GF-D8 (cell line): ENCODE data around the gene RDX.
"Not testable (repeated sequence)": the region's sequence is repeated elsewhere in the genome, so short reads cannot be mapped to it uniquely, and the experiment has no call there.

Experiments
- DNase-seq: peaks from one replicate; lab custom pipeline; 2025; lab: John Stamatoyannopoulos, UW

RDX gene

DNA sequence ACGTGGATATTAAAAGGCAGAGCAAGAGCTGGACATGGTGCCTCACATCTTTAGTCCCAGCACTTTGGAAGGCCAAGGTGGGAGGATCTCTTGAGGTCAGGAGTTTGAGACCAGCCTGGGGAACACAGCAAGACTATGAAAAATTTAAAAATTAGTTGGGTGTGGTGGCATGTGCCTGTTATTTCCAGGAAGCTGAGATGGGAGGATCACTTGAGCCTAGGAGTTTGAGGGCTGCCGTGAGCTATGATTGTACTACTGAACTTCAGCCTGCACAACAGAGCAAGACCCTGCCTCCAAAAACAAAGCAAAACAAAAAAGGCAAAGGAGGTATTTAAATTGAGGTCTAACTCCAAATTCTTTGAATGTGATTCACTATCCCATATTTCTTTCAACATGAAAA, 23.5 kb downstream of the RDX start:
- DNase-seq: no peak

DNA sequence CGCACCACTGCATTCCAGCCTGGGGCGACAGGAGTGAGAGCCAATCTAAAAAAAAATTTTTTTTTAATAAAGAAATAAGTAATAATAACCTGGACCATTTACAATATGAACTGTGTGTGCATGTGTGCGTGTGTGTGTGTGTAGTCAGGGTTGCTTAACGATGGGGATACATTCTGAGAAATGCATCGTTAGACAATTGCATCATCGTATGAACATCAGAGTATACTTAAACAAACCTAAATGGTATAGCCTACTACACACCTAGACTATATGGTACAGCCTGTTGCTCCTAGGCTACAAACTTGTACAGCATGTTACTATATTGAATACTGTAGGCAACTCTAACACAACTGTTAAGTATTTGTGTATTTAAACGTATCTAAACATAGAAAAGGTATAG, 26.4 kb downstream of the RDX start:
- no peak for DNase-seq

DNA sequence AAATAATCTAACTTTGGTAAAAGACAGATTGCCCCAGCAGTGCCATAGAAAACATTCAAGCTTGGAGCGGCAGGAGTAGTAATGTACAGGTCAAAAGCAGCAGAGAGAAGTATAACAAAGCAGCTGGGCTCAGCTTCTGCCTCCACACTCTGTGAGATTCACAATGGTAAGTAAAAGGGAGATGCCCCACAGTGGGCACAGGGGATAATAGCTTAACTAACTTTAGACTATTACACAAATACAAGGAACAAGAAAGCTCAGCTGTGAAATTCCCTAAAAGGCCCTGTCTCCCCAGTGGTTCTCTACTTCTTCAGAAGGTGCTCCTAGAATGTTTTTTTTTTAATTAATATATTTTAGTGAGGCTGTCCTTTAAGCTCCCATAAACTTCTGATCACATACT, 28.0 kb downstream of the RDX start:
- DNase-seq: no peak

DNA sequence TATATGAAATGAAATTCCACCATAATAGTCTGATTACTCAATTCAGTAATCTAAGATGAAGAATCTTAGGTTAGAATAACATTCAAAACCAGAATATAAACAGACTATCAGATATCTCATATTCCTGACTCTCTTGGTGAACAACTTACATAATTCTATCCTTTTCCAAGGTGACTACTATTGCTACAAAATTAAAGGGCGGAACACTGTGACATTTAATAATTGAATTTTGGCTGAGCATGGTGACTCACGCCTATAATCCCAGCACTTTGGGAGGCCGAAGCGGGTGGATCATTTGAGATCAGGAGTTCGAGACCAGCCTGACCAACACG, 34.4 kb downstream of the RDX start:
- DNase-seq: no peak

DNA sequence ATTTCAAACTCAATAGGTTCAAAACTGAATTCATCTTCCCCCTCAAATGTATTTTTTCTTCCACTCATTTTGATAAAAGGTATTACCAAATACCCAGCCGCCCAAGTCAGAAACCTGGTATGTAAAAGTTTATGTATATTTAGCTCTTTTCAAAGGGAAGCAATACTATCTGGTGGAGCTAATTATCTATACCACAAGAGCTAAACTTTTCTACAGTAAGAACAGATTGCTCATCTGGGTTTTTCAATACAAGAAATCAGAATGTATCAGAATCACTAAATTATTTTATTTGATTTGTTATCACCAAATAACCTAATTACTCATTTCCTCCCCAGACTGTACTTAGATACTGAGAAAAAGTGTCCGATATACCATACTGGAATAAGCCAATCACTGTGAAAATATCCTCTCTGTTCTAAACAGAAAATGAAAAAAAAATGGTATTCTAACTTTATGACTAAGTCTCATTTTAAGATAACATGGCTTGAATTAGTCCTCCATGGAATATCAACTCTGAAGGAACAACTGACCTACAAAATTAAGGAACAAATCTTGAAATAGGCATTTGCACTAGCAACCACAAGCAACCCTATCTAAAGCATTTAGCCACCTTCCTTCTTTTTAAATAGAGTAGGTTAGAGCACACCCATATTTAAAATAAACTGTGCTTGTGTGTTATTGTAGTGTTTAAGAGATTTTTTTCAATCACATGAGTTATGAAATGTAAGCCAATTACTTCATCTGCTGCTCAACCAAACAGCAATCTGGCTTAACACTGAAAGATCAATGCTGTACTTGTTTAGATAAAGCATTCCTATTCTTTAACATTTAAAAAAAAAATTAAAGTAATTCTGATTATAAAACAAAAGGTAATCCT, 35.0 kb downstream of the RDX start:
- DNase-seq: no peak

DNA sequence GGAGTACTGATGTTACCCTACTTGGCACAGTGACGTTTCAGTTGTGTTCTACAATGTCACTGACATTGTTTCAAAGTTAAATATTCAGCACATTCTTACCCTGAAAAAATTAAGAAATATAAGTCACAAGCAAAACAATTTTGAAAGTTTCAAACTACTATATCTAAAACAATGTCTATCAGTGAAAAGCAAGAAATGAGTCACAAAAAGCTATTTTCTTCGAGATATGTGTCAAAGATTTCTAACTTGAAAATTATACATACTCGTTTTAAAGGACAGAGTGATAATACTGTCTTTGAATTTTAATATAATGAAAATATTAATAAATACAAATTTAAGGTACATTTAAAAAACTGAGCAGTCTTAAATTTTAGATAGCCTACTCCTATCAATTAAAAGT, 42.9 kb downstream of the RDX start:
- no peak for DNase-seq

DNA sequence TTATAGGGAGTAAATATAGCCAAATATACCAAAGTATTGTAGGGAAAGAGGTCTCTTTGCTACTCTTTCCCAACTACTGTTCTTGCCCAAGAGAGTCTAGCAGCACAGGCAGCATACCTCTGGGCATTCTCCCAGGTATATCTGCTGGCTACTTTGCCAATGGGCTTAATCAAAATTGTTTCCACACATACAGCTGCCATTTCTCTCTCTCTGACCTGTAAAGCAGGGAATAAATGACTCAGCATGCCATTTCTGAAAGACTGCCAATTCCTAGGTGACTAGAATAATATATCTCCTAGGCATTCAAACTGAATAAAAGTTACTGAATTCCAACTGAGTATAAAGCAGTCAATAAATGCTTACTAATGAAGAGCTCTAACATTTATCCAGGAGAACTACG, 44.6 kb downstream of the RDX start:
- no peak for DNase-seq

DNA sequence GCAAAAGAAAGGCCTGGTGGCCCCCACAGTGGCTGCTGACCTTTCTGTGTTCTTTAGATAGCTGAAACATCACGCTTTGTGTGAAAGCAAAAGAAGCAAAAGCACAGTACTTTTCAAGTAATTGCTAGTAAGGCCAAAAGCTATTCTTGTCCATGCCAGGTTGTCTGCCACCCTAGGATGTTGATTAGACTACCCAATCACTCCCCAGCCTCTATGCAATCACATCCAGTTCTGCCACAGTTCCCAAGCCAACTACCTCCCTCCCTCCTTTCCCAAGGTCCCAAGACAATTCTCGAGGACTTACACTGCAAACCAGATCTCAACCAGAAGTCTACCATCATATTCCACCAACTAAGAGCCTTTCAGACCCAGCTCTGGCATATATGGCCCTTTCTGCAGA, 46.2 kb downstream of the RDX start:
- no peak for DNase-seq

DNA sequence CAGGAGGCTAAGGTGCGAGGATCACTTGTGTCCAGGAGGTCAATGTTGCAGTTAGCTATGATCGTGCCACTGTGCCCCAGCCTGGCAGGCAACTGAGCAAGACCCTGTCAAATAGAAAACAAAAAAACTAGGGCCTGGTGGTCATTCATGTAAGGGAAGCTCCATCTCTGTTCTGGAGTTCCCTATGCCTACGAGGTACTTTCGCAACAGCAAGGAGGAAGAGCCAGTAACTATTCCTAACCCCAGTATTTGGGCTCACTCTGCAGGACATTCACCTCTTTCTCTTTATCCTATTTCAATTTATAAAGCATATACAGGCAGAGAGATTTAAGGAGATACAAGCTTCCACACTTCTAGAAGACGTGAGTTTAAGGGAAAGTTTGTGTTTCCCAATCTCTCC, 46.6 kb downstream of the RDX start:
- no peak for DNase-seq

DNA sequence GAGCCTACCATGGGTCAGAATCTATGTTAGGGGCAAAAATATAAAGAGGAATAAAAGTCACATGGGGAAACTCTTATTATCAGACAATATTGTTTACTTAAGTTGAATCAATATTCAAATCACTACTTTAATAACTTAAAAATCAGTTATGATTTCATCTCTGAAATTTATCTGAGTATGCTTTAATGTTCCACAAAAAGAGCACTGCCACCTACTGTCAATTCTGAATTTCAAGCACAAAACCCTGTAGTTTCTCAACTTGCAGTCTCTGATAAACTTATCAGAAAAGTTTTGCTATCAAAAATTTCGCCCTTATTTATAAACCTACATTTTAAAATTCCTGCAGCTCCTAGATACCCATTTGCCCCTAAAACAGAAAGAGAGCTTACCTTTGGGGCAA, 47.3 kb downstream of the RDX start:
- no peak for DNase-seq

DNA sequence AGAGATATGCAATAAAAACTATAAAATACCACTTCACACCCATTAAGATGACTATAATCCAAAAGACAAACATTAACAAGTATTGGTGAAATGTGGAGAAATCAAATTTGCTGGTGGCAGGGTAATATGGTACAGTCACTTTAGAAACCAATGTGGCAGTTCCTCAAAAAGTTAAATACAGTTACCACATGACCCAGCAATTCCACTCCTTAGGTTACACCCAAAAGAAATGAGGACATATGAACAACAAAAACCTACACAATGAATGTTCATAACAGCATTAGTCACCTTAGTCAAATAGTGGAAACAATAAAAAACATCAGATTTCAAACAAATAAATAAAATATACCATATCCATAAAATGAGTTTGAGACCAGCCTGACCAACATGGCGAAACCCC, 52.6 kb downstream of the RDX start:
- DNase-seq: no peak

DNA sequence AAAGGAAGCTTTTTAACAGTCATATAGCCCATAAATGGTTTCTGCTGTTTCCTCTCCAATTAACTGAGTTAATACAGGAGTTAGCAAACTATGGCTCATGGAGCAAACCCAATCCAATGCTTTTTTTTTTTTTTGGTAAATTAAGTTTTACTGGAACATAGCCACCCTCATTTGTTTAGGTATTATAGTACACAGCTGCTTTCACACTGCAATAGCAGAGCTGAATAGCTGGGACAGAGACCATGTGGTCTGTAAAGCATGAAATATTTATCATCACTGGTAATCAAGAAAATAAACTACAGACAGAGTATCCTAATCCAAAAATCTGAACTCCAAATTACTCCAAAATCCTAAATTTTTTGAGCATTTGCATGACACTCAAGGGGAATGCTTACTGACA, 53.7 kb downstream of the RDX start:
- no peak for DNase-seq

DNA sequence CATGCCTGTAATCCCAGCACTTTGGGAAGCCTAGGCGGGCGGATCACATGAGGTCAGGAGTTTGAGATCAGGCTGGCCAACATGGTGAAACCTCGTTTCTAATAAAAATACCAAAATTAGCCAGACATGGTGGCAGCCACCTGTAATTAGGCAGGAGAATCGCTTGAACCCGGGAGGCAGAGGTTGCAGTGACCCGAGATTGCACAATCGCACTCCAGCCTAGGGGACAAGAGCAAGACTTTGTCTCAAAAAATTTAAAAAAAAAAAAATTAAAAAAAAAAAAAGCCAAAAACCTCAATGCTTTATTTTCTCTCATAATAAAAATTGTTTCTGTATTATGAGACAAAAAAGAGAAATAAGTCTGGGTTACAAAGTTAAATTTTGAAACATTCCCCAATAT, 54.2 kb downstream of the RDX start:
- no peak for DNase-seq

DNA sequence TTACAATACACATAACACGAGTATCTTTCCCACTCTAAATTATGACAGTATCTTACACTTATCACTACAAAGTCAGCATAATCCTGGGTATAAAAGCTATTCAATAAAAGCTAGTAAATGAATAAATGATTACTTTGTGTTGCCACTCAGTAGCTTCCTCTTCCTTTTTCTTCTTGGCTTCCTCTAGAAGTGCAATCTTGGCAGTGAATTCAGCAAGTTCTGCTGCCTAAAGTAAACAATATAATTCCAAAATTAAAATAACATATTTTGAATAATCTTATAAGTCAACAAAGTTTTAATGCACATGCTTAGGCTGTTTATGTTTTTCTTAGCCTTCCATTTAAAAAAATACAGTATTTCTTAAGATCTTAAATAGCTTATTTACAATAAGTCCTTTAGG, 60.4 kb downstream of the RDX start:
- DNase-seq: no peak

DNA sequence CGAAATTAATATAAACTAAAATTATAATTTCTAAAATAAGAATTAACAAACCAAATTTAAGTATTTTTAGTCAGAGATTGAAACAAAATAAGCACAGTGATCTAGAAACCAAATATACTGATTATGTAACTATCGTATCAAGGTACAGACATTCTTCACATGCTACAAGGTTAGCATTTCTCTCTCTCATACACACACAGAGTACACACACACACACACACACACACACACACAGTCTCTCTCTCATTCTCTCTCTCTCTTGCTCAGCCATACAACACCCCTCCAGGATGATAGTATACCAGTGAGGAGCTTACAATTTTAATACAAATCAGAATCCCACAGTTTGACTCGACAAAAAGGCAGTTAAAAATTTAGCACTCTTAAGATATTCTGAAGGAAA, 66.0 kb downstream of the RDX start:
- no peak for DNase-seq

DNA sequence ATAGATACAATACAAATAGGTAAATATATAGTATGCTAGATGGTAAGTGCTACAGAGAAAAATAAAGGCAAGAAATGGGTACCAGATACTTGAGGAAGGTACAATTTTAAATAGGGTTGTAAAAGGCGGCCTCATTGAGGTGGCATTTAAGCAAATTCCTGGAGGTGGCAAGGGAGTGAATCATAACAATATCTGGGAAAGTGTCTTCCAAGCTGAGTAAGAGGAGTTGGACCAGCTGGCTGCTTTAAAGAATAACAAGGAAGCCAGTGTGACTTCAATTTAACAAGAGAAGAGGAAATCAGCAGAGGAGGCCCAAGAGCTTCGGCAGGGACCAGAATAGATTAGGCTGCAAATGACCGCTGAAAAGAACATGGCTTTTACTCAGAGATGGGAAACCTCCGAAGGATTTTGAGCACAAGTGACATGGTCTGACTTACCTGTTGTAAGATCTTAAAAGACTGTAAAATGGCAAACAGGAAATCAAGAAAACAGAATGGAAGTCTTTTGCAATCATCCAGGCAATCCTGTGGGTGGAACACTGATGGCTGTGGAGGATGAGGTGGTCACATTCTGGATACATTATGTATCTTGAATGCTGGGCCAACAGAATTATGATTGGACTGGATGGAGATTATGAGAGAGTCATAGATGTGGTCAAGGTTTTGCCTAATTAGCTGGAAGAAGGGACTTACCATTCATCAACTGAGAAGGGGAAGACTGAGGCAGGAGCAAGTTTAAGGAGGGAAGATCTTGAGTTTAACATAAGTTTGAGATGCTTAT, 77.2 kb downstream of the RDX start:
- no peak for DNase-seq

DNA sequence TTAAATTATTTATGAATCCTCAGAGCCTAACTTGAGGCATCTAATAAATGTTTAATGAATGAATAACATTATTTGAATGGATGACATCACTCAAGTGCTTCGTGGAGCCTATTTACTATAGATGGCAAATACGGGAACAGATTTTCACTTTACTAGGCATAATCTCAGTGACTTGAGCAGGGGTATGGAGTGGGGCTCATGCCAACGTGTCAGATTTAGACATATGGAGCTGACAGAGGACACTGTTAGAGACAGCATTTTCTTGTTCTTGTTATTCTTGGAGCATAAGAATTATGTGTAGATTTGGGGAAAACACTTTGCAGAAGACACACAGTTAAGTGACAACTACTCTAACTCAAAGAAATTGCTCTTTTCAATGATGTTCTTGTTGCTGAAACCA, 78.5 kb downstream of the RDX start:
- no peak for DNase-seq

DNA sequence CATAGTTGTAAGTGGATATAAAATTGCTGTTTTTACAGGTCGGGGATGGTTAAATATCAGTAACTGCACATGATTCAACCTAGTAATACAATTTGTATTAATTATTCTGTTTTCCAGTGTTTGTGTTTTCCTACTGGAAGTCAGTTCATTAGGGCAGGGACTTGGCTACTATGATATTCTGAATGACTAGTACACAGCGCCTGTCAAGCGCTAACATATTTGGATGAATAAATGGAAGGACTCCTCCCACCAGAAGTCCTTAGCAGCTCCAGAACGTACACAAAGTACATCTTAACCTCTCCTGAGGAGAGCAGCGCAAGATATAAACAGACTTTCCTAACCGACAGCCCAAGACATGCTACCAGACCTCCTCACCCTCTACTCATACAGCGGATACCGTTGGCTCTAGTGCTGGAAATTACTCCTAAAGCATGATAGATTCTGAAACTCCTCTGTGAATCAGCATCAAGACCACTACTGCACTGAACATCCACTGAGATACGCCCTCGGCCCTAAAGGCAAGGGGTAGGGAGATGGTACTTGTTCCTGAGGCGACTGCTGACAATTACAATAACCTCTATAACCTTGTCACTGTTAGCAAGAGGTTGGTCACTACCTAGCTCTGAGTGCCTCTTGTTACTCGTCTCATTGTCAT, 79.1 kb downstream of the RDX start:
- no peak for DNase-seq

DNA sequence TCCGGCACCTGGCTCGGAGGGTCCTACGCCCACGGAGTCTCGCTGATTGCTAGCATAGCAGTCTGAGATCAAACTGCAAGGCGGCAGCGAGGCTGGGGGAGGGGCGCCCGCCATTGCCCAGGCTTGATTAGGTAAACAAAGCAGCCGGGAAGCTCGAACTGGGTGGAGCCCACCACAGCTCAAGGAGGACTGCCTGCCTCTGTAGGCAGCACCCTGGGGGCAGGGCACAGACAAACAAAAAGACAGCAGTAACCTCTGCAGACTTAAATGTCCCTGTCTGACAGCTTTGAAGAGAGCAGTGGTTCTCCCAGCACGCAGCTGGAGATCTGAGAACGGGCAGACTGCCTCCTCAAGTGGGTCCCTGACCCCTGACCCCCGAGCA, 87.1 kb downstream of the RDX start:
- not testable (repeated sequence) for DNase-seq

DNA sequence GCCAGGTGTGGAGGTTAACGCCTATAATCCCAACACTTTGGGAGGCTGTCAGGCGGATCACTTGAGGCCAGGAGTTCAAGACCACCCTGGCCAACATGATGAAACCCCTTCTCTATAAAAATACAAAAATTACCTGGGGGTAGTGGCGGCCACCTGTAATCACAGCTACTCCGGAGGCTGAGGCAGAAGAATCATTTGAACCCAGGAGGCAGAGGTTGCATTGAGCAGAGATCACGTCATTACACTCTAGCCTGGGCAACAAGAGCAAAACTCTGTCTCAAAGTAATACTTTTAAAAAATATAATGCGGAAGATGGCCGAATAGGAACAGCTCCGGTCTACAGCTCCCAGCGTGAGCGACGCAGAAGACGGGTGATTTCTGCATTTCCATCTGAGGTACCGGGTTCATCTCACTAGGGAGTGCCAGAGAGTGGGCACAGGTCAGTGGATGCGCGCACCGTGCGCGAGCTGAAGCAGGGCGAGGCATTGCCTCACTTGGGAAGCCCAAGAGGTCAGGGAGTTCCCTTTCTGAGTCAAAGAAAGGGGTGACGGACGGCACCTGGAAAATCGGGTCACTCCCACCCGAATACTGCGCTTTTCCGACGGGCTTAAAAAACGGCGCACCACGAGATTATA, 87.6 kb downstream of the RDX start:
- DNase-seq: not testable (repeated sequence)

DNA sequence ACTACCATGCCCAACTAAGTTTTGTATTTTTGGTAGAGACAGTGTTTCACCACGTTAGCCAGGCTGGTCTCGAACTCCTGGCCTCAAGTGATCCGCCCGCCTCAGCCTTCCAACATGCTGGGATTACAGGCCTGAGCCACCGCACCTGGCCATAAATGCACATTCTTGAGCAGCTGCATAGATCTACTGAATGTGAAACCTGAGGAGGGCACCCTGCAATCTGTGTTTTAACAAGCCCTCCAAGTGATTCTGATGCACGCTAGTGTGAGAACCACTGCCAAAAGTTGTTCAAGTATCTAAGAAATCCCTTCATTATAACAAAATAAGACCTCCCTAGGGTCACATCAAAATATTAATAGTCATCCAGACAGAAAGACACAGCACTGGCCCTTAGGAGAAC, 89.3 kb downstream of the RDX start:
- DNase-seq: no peak

DNA sequence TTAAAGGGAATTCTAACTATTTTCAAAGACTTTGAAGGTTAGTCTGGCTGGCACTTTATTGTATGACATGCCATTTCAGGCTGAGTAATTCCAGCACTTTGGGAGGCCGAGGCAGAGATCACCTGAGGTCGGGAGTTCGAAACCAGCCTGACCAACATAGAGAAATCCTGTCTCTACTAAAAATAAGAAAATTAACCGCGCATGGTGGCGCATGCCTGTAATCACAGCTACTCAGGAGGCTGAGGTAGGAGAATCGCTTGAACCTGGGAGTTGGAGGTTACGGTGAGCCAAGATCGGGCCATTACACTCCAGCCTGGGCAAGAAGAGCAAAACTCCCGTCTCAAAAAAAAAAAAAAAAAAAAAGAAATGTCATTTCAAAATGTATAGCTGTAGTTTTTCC, 95.6 kb downstream of the RDX start:
- DNase-seq: no peak

DNA sequence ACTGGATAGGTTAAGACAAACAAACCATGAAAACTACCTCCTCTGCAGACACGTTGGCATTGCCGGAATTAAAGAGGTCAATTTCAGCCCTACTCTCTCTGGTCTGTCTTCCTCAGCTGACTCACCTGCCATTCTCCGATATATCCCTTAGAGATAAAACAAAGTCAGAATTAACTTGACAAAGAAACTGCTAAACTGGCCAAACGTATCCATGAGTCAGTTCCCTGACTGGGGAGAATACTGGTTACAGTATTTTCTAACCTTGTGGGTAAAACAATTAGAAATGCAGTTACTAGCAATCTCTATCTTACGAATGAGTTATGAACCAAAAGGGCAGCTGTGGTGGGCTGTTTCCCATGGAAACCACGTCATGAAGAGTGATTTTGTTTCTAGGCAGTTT, 96.2 kb downstream of the RDX start:
- DNase-seq: no peak
